ENCODE results near the gene ZNF609. TPM values are rescaled to one million over a fixed set of nuclear protein-coding genes. Genes with fewer than 3 reads are reported as not detected.
A peak's percentile ranks its signal among the peaks of the same experiment; 100 is the strongest.

The ZNF609 gene
- total and polyA plus RNA-seq, 2 of the 13 experiments (the other 11 are each of a cell fraction or from before 2014, with no cell fraction given), result 8.9 to 9.9 TPM

GRCh38 chr15:64460206-64460723, at the start of gene ZNF609 (continued):
- TF ChIP-seq, protein P1, sequence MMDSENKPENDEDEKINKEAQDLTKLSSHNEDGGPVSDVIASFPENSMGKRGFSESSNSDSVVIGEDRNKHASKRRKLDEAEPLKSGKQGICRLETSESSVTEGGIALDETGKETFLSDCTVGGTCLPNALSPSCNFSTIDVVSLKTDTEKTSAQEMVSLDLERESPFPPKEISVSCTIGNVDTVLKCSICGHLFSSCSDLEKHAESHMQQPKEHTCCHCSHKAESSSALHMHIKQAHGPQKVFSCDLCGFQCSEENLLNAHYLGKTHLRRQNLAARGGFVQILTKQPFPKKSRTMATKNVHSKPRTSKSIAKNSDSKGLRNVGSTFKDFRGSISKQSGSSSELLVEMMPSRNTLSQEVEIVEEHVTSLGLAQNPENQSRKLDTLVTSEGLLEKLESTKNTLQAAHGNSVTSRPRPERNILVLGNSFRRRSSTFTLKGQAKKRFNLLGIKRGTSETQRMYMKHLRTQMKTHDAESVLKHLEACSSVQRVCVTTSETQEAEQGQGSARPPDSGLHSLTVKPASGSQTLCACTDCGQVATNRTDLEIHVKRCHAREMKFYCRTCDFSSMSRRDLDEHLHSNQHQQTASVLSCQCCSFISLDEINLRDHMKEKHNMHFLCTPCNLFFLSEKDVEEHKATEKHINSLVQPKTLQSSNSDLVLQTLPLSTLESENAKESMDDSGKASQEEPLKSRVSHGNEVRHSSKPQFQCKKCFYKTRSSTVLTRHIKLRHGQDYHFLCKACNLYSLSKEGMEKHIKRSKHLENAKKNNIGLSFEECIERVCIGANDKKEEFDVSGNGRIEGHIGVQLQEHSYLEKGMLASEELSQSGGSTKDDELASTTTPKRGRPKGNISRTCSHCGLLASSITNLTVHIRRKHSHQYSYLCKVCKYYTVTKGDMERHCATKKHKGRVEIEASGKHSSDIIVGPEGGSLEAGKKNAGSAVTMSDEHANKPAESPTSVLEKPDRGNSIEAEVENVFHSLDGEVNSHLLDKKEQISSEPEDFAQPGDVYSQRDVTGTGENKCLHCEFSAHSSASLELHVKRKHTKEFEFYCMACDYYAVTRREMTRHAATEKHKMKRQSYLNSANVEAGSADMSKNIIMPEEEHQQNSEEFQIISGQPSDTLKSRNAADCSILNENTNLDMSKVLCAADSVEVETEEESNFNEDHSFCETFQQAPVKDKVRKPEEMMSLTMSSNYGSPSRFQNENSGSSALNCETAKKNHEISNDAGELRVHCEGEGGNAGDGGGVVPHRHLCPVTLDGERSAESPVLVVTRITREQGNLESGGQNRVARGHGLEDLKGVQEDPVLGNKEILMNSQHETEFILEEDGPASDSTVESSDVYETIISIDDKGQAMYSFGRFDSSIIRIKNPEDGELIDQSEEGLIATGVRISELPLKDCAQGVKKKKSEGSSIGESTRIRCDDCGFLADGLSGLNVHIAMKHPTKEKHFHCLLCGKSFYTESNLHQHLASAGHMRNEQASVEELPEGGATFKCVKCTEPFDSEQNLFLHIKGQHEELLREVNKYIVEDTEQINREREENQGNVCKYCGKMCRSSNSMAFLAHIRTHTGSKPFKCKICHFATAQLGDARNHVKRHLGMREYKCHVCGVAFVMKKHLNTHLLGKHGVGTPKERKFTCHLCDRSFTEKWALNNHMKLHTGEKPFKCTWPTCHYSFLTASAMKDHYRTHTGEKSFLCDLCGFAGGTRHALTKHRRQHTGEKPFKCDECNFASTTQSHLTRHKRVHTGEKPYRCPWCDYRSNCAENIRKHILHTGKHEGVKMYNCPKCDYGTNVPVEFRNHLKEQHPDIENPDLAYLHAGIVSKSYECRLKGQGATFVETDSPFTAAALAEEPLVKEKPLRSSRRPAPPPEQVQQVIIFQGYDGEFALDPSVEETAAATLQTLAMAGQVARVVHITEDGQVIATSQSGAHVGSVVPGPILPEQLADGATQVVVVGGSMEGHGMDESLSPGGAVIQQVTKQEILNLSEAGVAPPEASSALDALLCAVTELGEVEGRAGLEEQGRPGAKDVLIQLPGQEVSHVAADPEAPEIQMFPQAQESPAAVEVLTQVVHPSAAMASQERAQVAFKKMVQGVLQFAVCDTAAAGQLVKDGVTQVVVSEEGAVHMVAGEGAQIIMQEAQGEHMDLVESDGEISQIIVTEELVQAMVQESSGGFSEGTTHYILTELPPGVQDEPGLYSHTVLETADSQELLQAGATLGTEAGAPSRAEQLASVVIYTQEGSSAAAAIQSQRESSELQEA (CRISPR knock-in tag; IDR thresholded peaks at IDR 0.05; ENCODE audit: not compliant biosample characterization), result no peak
- TF ChIP-seq ZSCAN9 (CRISPR knock-in tag; IDR thresholded peaks at IDR 0.05; ENCODE audit: borderline replicate concordance), result peak; percentile 77; the same call in 1 of the 2 replicates
- TF ChIP-seq, protein P2, sequence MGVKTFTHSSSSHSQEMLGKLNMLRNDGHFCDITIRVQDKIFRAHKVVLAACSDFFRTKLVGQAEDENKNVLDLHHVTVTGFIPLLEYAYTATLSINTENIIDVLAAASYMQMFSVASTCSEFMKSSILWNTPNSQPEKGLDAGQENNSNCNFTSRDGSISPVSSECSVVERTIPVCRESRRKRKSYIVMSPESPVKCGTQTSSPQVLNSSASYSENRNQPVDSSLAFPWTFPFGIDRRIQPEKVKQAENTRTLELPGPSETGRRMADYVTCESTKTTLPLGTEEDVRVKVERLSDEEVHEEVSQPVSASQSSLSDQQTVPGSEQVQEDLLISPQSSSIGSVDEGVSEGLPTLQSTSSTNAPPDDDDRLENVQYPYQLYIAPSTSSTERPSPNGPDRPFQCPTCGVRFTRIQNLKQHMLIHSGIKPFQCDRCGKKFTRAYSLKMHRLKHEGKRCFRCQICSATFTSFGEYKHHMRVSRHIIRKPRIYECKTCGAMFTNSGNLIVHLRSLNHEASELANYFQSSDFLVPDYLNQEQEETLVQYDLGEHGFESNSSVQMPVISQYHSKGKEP (CRISPR knock-in tag; IDR thresholded peaks at IDR 0.05), result no peak
- TF ChIP-seq, protein P3, sequence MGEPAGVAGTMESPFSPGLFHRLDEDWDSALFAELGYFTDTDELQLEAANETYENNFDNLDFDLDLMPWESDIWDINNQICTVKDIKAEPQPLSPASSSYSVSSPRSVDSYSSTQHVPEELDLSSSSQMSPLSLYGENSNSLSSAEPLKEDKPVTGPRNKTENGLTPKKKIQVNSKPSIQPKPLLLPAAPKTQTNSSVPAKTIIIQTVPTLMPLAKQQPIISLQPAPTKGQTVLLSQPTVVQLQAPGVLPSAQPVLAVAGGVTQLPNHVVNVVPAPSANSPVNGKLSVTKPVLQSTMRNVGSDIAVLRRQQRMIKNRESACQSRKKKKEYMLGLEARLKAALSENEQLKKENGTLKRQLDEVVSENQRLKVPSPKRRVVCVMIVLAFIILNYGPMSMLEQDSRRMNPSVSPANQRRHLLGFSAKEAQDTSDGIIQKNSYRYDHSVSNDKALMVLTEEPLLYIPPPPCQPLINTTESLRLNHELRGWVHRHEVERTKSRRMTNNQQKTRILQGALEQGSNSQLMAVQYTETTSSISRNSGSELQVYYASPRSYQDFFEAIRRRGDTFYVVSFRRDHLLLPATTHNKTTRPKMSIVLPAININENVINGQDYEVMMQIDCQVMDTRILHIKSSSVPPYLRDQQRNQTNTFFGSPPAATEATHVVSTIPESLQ (CRISPR knock-in tag; conservative IDR thresholded peaks at IDR 0.05), result no peak
- no peak for TF ChIP-seq ZNF883 (CRISPR knock-in tag; IDR thresholded peaks at IDR 0.05; ENCODE audit: not compliant biosample characterization)
- TF ChIP-seq ZNF83 (CRISPR knock-in tag; IDR thresholded peaks at IDR 0.05; ENCODE audit: borderline replicate concordance), result 0 out of 2 replicates have a peak, but pooled peaks have one; percentile 70
- TF ChIP-seq ZNF703 (CRISPR knock-in tag; IDR thresholded peaks at IDR 0.05; ENCODE audit: borderline replicate concordance), result no peak
- 0 out of 2 replicates have a peak, but pooled peaks have one; percentile 32 for TF ChIP-seq BORCS8-MEF2B (CRISPR knock-in tag; IDR thresholded peaks at IDR 0.05)
- TF ChIP-seq ZNF619 (CRISPR knock-in tag; IDR thresholded peaks at IDR 0.05), result no peak
- TF ChIP-seq SKIL (CRISPR knock-in tag; IDR thresholded peaks at IDR 0.05; ENCODE audit: borderline replicate concordance), result no peak
- TF ChIP-seq ZBTB14 (CRISPR knock-in tag; IDR thresholded peaks at IDR 0.05), result no peak
